K562 (cell line): Measurements from ENCODE around the gene CAPN2. TPM values are rescaled to one million over a fixed set of nuclear protein-coding genes. Genes with fewer than 3 reads are reported as not detected.

Source experiments
- C11orf30 ChIP-seq: fragments of 450-650 bp; IDR thresholded peaks from 2 replicates; pipeline ENCODE4 v1.6.1; 2016; ENCODE audit warnings: low read depth, mild to moderate bottlenecking
- JUN ChIP-seq, 2 experiments: sonication (generic) in 1 of 2; formaldehyde crosslinking in 1 of 2; IDR thresholded peaks; 2 replicates each; pipeline versions ENCODE4 v1.6.1 to v1.8.0; 2012 to 2022; ENCODE audit warnings: borderline replicate concordance in 2 of 2, mild to moderate bottlenecking in 2 of 2, improper control_type of control experiment in 1 of 2, low read depth in 1 of 2, low read length in 1 of 2, missing genetic modification reagents in 1 of 2
- MEF2D ChIP-seq: conservative IDR thresholded peaks from 2 replicates; pipeline ENCODE4 v1.6.1; 2016; ENCODE audit warnings: low read depth, missing genetic modification characterization, missing compliant biosample characterization
- POLR2A ChIP-seq: fragments of 450-650 bp; conservative IDR thresholded peaks from 2 replicates; pipeline ENCODE4 v1.6.1; 2016
- polyA plus RNA-seq, 8 experiments: library from polyadenylated mRNA; depleted of rRNA in 4 of 8; stranded (reverse) in 5 of 8; unstranded in 3 of 8; fragments of >200 nt; fragmentation: Nextera tagmentation in 2 of 8; fragmentation: Illumina TruSeq in 1 of 8; extraction: Ambion mirVana in 2 of 8; extraction: Trizol in 1 of 8; gene quantifications; 2 replicates each; pipeline versions ENCODE4 v1.2.1 to v1.2.3, GENCODE V29; 2011 to 2014; ENCODE audit warnings: inconsistent platforms in 1 of 8, missing spikeins in 1 of 8
- total RNA-seq, 7 experiments: library from RNA; depleted of rRNA in 6 of 7; stranded (reverse); fragments of >200 nt in 6 of 7; fragmentation: Illumina TruSeq in 2 of 7; extraction: Trizol in 2 of 7; gene quantifications; 2 replicates each; pipeline versions ENCODE4 v1.2.1 to v1.2.3, GENCODE V29; 2011 to 2021; ENCODE audit warnings: low replicate concordance in 1 of 7
- TF ChIP-seq, protein P1 (sequence below): sonication (generic); formaldehyde crosslinking; IDR thresholded peaks from 2 replicates; pipeline ENCODE4 v1.8.0; 2023; ENCODE audit warnings: mild to moderate bottlenecking, missing genetic modification reagents
- TF ChIP-seq, protein P2 (sequence below): fragments of 450-650 bp; IDR thresholded peaks from 2 replicates; pipeline ENCODE4 v1.6.1; 2016; ENCODE audit warnings: mild to moderate bottlenecking

CAPN2 gene
- total and polyA plus RNA-seq, 9 of the 15 experiments (the other 6 are each of a cell fraction or from before 2014, with no cell fraction given), result 24.6 to 157 (median 101) TPM

DNA sequence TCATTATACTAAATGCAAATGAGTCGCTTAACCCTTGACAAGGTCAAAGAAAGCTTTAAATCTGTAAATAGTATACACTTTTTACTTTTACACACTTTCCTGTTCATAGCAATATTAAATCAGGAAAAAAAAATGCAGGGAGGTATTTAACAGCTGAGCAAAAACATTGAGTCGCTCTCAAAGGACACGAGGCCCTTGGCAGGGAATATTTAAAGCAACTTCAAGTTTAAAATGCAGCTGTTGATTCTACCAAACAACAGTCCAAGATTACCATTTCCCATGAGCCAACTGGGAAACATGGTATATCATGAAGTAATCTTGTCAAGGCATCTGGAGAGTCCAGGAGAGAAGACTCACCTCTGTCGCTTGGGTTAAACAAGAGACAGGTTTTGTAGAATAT, 62.7 kb downstream of the CAPN2 start (continued):
- TF ChIP-seq JUN (IDR thresholded peaks at IDR 0.05; ENCODE audit: borderline replicate concordance, low read depth, low read length) (no peak), JUN (CRISPR knock-in tag; IDR thresholded peaks at IDR 0.05; ENCODE audit: borderline replicate concordance) (no peak), POLR2A (0 out of 2 replicates have a peak, but pooled peaks have one; percentile 24), MEF2D (tag) (0 out of 2 replicates have a peak, but pooled peaks have one; percentile 33), C11orf30 (no peak)
- TF ChIP-seq, protein P1, sequence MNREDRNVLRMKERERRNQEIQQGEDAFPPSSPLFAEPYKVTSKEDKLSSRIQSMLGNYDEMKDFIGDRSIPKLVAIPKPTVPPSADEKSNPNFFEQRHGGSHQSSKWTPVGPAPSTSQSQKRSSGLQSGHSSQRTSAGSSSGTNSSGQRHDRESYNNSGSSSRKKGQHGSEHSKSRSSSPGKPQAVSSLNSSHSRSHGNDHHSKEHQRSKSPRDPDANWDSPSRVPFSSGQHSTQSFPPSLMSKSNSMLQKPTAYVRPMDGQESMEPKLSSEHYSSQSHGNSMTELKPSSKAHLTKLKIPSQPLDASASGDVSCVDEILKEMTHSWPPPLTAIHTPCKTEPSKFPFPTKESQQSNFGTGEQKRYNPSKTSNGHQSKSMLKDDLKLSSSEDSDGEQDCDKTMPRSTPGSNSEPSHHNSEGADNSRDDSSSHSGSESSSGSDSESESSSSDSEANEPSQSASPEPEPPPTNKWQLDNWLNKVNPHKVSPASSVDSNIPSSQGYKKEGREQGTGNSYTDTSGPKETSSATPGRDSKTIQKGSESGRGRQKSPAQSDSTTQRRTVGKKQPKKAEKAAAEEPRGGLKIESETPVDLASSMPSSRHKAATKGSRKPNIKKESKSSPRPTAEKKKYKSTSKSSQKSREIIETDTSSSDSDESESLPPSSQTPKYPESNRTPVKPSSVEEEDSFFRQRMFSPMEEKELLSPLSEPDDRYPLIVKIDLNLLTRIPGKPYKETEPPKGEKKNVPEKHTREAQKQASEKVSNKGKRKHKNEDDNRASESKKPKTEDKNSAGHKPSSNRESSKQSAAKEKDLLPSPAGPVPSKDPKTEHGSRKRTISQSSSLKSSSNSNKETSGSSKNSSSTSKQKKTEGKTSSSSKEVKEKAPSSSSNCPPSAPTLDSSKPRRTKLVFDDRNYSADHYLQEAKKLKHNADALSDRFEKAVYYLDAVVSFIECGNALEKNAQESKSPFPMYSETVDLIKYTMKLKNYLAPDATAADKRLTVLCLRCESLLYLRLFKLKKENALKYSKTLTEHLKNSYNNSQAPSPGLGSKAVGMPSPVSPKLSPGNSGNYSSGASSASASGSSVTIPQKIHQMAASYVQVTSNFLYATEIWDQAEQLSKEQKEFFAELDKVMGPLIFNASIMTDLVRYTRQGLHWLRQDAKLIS, result no peak
- TF ChIP-seq, protein P2, sequence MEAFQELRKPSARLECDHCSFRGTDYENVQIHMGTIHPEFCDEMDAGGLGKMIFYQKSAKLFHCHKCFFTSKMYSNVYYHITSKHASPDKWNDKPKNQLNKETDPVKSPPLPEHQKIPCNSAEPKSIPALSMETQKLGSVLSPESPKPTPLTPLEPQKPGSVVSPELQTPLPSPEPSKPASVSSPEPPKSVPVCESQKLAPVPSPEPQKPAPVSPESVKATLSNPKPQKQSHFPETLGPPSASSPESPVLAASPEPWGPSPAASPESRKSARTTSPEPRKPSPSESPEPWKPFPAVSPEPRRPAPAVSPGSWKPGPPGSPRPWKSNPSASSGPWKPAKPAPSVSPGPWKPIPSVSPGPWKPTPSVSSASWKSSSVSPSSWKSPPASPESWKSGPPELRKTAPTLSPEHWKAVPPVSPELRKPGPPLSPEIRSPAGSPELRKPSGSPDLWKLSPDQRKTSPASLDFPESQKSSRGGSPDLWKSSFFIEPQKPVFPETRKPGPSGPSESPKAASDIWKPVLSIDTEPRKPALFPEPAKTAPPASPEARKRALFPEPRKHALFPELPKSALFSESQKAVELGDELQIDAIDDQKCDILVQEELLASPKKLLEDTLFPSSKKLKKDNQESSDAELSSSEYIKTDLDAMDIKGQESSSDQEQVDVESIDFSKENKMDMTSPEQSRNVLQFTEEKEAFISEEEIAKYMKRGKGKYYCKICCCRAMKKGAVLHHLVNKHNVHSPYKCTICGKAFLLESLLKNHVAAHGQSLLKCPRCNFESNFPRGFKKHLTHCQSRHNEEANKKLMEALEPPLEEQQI, result no peak
